Measurements from ENCODE around the gene GRPEL1.
"Not testable (repeated sequence)": the region's sequence is repeated elsewhere in the genome, so short reads cannot be mapped to it uniquely, and the experiment has no call there.

Gene GRPEL1

DNA sequence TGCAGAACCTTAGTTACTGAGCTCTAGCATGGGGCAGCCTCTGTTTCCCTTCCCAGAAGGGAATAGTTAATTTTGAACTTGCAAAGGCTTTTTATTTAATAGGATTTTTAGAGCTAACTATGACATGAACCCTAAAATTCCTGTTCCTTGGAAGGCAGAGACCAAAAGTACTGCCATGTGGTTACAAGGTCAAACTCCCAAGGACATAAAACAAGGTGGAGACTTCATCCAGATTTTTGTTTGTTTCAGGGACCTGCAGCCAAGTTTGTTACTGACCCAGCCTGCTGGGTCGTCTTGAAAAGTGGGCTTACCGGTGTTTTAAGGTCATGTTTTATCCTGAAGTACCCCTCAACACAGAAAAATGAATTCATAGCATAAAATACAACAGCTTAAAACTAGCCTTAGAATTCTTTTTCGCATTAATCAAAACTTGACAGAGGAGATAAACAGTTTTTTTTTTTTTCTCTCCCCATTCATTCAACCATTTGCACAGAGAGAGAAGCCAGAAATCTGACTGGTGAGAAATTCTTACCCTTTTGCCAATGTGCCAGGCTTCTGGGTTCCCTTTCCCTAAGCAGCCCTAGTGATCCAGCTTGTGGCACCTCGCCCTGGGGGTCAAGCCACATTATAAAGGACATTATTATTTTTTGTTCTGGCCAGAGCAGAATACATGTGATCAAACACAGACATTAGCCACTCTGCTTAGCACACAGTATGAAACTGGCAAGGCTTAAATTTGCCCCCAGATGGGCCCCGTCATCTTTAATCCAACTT is 21.5 kb upstream of the GRPEL1 start:
- no peak for DNase-seq

DNA sequence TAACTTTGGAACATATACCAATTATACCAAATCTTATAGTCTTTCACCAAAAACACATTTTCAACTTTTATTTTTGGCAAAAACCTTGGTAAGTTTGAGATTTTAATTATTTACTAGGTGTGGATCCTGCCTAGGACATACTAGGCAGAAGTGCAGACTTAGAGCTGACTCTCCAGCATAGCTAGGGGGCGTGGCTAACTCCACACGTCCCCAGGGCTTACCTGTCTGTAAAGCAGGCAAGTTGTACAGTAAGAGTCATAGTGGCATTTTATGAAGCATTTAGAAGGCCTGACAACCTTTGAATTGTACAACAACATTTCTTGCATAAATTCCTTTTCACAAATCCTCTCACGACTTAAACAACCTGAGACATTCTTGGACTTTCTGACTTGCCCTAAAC is 19.2 kb upstream of the GRPEL1 start:
- no peak for DNase-seq

DNA sequence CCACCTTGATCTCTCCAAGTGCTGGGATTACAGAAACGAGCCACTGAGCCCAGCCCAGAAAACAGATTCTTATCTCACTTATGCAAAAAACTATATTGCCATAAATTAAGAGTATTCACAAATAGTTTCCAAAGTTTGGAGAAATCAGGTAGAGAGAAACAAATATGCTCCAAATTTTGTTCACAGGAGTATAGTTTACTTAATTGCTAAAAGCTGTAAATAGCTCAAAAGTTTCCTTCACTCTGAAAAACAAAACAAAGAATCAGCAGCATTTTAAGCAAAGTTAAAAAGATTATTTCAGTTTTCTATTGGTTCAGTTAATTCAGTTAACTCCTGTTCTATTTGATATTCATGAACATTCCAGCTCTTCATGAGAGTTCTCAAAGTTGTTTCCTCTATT is 18.5 kb upstream of the GRPEL1 start:
- no peak for DNase-seq

DNA sequence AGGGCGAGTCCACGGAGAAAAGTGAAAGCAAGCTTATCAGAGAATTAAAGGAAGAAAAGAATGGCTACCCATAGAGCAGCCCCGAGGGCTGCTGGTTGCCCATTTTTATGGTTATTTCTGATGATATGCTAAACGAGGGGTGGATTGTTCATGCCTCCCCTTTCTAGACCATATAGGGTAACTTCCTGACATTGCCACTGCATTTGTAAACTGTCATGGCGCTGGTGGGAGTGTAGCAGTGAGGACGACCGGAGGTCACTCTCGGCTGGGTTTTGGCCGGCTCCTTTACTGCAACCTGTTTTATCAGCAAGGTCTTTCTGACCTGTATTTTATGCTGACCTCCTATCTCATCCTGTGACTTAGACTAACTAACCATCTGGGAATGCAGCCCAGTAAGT is 16.7 kb upstream of the GRPEL1 start:
- not testable (repeated sequence) for DNase-seq

DNA sequence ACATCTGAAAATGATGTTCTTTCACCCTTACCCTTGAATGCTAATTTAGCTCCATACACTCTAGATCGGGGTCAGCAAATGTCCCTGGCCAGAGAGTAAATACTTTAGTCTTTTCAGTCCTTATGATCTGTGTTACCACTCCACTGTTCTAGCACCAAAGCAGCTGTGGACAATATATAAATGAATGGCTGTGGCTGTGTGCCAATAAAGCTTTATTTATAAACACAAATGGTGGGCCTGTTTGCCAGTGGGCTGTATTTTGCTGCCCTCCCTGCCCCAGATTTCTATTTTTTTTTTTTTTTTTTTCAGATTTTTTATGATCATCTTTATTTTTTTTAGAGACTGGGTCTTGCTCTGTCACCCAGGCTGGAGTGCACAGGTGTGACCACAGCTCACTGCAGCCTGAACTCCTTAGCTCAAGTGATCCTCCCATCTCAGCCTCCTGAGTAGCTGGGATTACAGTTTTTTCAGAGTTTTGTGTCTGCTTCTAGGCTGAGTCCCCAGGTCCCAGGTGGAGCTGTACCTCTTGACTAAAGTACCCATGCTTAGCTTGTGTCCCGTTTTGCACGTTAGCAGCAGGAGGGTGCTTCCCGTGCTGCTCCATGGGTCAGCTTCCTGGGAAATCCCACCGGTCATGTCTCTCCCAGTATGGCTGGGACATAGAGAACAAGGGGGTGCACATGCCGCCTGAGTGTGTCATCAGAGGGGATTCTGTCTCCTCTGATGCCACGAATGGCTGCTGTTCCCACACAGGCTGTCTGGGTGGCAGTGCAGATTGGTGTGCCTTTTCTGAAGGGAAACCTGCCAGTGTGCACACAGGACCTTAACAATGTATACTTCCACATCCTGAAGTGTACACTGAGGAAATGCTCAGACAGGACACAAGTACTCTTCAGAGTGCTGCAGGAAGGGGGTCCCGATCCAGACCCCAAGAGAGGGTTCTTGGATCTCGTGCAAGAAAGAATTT is 16.0 kb upstream of the GRPEL1 start:
- no peak for DNase-seq

DNA sequence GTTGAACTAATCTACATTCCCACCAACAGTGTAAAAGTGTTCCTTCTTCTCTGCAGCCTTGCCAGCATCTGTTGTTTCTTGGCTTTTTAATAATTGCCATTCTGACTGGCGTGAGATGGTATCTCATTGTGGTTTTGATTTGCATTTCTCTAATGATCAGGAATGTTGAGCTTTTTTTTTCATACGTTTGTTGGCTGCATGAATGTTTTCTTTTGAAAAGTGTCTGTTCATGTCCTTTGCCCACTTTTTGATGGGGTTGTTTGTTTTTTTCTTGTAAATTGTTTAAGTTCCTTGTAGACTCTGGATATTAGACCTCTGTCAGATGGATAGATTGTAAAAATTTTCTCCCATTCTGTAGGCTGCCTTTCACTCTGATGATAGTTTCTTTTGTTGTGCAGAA is 12.0 kb upstream of the GRPEL1 start:
- DNase-seq = not testable (repeated sequence)

DNA sequence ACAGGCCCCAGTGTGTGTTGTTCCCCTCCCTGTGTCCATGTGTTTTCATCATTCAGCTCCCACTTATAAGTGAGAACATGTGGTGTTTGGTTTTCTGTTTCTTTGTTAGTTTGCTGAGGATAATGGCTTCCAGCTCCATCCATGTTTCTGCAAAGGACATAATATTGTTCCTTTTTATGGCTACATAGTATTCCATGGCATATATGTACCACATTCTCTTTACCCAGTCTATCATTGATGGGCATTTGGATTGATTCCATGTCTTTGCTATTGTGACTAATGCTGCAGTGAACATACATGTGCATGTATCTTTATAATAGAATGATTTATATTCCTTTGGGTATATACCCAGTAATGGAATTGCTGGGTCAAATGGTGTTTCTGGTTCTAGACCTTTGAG is 11.6 kb upstream of the GRPEL1 start:
- not testable (repeated sequence) for DNase-seq

DNA sequence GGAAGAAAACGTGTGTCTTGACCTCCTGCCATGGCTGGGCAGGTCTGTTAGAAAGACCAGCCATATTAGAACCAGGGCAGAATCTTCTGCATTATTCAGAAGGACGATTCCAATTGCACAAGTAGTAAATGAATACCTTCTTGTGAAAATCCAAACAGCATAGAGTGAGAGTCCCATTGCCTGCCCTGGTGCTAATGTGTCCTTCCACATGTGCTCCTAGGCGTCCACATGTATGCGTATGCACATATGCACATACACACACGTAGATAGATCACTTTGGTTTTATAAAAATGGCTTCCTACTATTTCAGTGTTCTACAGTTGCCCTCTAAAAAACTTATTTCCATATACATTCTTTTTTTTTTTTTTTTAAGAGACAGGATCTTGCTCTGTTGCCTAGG is 10.2 kb upstream of the GRPEL1 start:
- no peak for DNase-seq

DNA sequence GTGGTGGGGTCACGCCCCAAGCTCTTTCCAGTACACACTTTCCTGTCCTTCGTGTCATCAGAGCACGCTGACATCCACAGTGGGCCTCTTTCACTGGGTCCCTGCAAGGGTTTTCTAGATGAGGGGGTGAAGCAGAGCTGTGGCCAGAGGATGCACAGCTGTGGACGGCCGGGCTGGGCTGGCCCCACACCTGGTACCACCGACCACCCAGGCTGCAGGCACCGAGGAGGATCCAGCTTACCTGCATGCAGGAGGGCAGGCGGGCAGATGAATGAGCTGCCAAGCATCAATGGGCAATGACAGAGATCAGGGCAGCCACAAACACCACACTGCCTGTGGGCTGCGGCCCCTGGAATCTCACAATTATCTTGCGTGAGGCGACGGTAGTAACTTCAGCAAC is 9.5 kb upstream of the GRPEL1 start:
- no peak for DNase-seq

DNA sequence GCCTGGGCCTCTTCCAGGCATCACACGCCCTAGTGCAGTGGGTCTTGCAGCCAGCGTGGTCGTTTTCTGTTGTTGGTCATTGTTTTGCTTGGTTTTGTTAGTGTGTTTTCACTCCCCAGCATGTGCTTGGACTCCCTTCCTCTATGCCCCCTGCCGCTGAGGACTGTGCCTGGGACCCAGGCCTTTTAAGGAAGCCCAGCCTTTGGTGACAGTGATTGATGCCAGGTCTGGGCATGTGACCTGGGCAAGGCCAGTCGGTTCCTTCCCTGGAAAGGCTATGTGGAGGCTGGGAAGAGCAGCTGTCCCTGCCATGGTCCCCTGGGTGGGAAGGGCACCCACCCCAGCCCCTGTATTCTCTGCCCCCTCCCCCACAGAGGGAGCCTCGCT is 8.8 kb upstream of the GRPEL1 start:
- DNase-seq = no peak

DNA sequence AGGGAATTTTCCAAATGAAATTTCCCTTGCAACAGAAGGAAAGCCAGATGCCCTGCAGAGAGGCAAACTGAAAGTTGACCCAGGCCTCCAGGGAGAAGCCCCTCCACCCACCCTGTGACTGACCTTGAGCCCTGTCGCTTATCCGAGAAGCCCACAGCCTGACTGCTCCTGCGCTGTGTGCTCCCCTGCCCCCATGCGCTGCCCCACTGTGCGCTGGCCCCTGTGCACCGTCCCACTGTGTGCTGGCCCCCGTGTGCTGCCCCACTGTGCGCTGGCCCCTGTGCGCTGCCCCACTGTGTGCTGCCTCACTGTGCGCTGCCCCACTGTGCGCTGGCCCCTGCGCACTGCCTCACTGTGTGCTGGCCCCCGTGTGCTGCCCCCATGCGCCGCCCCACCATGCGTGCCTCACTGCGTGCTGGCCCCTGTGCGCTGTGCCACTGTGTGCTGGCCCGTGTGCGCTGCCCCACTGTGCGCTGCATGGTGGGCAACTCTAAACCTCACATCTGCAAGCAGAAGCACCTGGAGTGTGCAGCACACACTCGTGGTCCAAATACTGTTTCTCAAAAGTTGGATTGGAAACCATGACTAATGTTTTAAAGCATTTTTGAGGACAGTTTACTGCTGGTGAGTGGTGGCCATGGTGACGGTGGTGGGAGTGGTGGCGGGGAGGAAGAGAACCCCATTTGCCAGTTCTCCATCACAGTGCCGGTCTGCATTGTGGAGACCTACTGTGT is 8.3 kb upstream of the GRPEL1 start:
- no peak for DNase-seq

DNA sequence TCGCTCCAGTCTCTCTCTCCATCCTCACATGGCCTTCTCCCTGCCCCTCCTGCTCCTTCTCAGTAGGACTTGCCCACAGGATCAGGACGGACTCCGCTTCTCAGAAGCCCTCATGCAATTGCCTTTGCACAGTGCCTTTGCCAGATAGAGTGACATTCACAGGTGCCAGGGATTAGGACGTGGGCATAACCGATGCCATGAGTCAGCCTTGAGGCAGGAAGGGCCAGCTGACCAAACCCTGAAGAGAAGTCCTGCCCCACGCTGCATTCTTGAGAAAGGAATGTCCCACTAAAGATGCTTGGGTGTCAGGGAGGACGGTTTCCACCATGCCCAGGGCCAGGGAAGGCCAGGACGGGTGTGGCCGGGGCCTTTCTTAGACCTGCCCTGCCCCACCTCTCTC is 6.6 kb upstream of the GRPEL1 start:
- DNase-seq = no peak

DNA sequence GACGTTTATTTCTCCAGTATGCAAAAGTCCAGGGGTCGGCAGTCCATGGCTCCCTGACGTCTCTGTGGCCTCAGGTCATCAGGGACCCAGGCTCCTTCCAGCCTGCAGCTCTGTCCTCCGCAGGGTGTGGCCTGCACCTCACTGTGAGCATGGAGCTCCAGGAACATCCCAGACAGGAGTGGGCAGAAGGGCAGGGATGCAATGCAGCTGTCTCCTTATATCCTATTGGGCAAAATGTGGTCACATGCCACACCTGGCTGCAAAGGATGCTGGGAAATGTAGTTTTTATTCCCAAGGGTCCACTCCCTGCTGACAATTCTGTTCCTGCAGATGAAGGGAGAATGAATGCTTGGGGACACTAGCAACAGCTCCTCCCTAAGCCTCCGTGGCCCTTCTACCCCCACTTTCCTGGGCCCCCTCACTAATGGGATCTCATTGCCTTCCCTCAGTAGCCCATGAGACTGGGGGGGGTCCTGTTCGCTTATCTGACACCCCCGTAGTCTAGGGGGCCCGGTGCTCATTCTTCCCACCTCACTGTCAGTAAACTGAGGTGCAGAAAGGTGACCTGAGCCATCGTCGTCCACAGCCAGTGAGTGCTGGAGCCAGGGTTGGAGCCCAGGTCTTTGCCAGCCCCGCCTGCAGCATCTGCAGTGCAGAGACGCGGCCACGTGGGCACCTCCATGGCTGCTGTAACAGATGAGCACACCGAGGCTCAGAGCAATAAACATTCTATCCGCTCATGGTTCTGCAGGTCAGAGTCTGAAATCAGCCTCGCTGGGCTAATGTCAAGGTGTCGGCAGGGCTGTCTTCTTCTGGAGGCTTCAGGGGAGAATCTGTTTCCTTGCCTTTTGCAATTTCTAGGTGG is 5.9 kb upstream of the GRPEL1 start:
- DNase-seq = no peak

DNA sequence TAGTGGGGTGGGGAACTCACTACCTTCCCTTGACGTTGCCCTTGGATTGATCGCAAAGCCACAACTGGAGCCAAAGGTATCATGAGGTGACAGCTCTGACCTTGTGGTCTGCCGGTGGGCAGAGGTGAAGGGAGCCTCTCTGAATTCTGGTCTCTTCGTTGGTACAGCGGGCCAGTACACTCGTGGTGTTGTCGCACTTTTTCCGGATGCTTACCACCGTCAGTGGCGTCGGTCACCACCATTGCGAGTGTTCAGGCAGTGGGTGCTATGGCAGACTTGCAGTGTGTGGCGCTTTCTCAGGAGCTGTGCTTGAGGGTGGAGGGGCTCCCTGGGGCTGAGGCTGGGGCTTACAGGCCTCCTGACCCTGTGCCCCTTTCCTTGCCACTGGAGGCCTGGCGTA is 5.2 kb upstream of the GRPEL1 start:
- DNase-seq = no peak

DNA sequence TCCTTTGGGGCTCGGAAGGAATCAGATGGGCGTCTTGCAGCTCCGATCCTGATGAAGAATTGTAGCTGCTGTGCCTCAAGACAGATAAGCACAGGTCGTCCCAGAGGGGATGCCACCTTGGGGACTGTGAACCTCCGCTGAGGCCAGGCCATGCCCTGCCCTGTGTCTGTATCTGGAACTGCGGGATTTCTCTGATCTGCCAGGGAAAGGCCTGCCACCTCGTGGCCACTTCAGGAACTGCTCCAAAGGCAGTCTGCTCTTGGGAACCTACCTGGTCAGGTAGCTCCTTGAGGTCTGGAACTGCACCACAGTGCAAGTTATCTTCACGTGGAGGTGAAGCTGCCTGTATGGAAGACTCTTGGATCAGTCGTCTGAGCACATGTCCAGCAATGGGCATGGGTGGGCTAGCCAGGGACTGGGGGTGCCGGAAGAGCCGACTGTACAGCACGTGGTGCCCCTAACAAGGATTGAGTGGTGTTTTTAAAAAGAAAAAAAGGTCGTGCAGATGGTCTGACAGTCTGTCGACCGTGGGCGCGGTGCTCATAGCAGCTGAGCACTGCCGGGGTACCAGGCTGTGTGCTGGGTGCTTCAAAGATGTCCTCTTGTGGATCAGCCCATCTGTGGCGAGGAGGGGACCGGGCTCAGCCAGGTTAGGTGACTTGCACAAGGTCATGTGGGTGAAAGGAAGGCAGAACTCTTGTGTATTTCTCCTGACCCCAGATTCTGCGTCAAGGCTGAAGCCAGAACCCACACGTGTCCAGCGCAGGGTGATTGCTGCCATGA is 3.1 kb upstream of the GRPEL1 start:
- DNase-seq = peak; percentile 88

DNA sequence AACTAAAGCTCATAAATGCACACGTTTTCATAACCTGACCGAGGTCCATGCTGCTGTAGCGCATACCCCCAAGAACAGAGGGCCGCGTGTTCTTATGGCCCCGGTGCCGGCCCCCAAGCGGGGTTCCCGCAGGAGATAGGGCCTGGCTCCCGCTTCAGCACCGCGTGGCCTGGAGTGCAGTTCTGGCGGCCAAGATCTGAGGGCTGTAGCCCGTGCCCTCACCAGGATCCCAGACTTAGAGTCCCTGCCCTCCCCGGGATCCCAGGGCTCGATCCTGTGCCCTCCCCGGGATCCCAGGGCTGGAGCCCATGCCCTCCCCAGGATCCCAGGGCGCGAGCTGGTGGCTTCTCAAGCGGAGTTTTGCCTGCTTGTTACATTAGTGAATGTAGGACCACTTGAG is 1.0 kb upstream of the GRPEL1 start:
- DNase-seq = no peak

DNA sequence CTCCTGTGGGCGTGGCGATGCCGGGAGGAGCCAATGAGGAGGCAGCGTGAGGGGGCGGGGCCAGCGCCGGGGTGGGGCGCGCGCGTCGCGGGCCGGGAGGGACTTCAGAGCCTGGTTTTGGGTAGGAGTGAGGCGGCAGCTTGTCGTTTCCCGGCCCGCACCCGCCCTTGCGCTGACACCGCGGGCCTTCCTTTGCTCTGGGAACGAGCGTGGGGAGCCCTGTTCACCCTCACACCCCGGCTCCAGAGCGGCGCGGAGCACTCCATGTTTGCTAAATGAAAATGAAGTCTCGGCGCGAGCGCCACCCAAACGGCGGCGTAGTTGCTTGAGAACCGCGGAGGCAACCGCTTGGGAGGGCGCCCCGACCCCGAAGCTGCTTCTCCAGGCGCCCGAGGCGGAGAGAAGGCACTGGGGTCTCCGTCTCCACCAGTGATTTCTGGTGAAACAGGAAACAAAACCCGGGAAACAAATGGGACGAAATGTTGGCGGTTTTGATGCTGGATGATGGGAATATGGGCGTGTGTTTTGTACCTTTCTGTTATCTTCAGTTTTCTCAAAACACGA is 497 bp upstream of the GRPEL1 start:
- DNase-seq = no peak

DNA sequence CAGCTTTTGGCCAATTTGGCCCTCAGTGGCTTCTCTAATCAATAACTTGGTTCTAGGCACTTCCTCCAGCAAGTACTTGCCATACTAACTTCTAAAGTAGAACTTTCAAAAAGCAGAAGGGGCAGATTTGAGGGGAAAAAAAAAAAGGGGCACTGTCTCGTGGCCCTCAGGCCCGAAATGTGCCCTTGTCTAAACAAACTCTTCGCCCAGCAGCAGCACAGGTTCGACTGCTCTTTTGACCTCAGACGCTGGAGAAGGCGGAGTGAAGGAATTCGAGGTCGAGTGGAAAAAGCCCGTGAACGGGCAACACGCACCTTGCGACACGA is 775 bp downstream of the GRPEL1 start:
- no peak for DNase-seq

DNA sequence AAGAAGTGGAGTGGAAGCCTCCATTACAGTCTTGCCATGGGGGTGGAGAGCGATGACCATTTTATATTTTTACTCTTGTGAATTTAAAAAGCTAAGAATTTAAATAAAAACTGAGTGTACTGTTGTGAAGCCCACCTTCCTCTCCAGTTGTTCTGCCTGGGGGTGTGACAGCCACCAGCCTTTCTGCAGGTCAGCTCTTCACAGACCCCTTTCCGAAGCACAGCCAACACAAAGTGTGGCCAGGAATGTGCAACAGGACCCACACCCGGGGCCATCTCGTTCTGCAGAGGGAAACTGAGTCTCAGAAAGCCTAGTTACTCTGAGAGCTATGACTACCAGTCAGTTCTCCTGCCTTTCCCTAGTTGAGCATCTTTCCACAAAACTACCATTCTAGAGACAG is 1.4 kb downstream of the GRPEL1 start:
- no peak for DNase-seq

DNA sequence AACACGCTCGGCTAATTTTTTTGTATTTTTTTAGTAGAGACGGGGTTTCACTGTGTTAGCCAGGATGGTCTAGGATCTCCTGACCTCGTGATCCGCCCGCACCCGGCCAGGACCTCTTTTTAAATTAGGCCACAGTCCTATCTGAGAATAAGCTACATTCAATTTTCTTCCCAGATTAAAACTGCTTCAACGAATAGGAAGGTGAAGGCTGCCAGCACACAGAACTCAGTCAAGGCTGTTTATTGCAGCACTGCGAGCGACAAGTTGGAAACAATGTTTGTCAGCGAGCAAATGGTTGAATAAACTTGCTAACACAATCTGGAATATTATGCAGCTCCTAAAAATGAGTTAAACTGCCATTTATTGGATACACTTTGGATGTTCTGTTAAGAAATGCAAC is 1.9 kb downstream of the GRPEL1 start:
- DNase-seq = no peak

DNA sequence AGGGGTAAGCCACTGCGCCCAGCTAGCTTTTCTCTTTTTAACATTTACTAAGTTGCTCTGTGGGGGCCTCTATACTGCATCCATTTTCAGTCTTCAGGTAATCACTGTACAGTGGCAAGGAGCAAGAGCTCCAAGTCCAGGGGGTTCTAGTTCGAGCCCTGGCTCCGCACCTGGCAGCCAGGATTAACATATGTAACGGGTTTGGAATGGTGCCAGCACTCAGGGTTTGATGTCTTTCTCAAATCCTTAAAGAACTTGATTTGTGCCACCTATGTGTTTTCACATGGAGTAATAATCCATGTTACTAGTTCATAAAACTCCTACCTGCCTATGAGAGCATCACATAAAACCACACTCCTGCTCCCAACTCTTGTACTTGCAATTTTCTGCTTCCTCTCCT is 4.5 kb downstream of the GRPEL1 start:
- no peak for DNase-seq

DNA sequence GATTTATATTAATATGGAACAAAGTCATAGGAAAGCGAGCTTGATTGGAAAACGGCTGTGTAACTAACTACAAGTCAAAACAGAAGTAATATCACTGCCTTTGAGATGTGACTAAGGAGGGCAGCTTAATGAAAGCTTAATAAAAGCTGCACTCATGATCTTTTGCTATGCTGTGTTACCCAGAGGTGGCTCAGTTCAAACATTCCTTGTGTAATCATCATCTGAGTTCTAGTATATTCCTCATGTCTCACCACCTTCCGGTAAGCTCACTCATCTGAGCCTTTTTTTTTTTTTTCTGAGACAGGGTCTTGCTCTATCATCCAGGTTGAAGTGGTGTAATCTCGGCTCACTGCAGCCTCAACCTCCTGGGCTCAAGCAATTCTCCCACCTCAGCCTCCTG is 5.0 kb downstream of the GRPEL1 start:
- no peak for DNase-seq

Measured in stimulated activated CD4-positive, alpha-beta T cell treated with anti-CD3 and anti-CD28 coated beads, Interleukin-4, amount 100 ng/mL, for 24 hours (primary cell).